ENCODE measurements around the gene CD99L2. TPM values are rescaled to one million over a fixed set of nuclear protein-coding genes. Genes with fewer than 3 reads are reported as not detected.
A peak's percentile ranks its signal among the peaks of the same experiment; 100 is the strongest.

The CD99L2 gene
- total and polyA plus RNA-seq, 4 donors = 9.7 to 39.8 (median 23.8) TPM

GRCh38 chrX:150842198-150842685 is 56.2 kb downstream of the CD99L2 start:
- H3K36me3 ChIP-seq (ENCODE audit: control insufficient read depth in 4 of 4, insufficient read depth in 3 of 4, low read depth in 1 of 4, low read length in 3 of 4) = no peaks in the 10 kb centered on the region
- H3K4me3 ChIP-seq (ENCODE audit: low read depth in 1 of 3, low read length in 3 of 3) = no peak overlapping the region
- WGBS = 61% methylated on average over 2 of the region's 2 CpGs
- no peaks in the 10 kb centered on the region for H3K27me3 ChIP-seq (ENCODE audit: control insufficient read depth in 4 of 4, insufficient read depth in 4 of 4, low read length in 3 of 4)
- peak overlapping the region; percentile 41 to 76 for H3K27ac ChIP-seq (ENCODE audit: low read depth in 1 of 2, low read length in 2 of 2)
- no peaks in the 10 kb centered on the region for H3K9me3 ChIP-seq (ENCODE audit: control insufficient read depth in 4 of 4, low read length in 3 of 4)
- DNase-seq (ENCODE audit: low spot score) = no peak
- no peak overlapping the region for H3K9ac ChIP-seq (ENCODE audit: low read depth in 1 of 2, low read length in 2 of 2)
- peaks cover 3 to 21% (median 13%) of the 10 kb centered on the region in 4 donors for H3K4me1 ChIP-seq (ENCODE audit: control insufficient read depth in 4 of 4, insufficient read depth in 4 of 4, low read length in 3 of 4)
- peak; percentile 38 for TF ChIP-seq NR2F2 (IDR thresholded peaks at IDR 0.05)
- no peak for TF ChIP-seq REST (IDR thresholded peaks at IDR 0.05)
- TF ChIP-seq JUND (IDR thresholded peaks at IDR 0.05) = no peak
- TF ChIP-seq, protein P1, sequence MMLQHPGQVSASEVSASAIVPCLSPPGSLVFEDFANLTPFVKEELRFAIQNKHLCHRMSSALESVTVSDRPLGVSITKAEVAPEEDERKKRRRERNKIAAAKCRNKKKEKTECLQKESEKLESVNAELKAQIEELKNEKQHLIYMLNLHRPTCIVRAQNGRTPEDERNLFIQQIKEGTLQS (IDR thresholded peaks at IDR 0.05) = no peak
- TF ChIP-seq TAF1 (conservative IDR thresholded peaks at IDR 0.05) = no peak
- TF ChIP-seq RXRA (IDR thresholded peaks at IDR 0.05) = peak in 1 of 2 donors; percentile 35
- no peak for TF ChIP-seq HNF4G (IDR thresholded peaks at IDR 0.05)
- peak; percentile 49 to 59 for TF ChIP-seq HNF4A (conservative IDR thresholded peaks at IDR 0.05)
- no peak for TF ChIP-seq EGR1 (IDR thresholded peaks at IDR 0.05; ENCODE audit: low read depth in 2 of 2)
- TF ChIP-seq, protein P2, sequence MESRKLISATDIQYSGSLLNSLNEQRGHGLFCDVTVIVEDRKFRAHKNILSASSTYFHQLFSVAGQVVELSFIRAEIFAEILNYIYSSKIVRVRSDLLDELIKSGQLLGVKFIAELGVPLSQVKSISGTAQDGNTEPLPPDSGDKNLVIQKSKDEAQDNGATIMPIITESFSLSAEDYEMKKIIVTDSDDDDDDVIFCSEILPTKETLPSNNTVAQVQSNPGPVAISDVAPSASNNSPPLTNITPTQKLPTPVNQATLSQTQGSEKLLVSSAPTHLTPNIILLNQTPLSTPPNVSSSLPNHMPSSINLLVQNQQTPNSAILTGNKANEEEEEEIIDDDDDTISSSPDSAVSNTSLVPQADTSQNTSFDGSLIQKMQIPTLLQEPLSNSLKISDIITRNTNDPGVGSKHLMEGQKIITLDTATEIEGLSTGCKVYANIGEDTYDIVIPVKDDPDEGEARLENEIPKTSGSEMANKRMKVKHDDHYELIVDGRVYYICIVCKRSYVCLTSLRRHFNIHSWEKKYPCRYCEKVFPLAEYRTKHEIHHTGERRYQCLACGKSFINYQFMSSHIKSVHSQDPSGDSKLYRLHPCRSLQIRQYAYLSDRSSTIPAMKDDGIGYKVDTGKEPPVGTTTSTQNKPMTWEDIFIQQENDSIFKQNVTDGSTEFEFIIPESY (IDR thresholded peaks at IDR 0.05) = no peak
- no peak for TF ChIP-seq FOXA2 (IDR thresholded peaks at IDR 0.05)

DNA sequence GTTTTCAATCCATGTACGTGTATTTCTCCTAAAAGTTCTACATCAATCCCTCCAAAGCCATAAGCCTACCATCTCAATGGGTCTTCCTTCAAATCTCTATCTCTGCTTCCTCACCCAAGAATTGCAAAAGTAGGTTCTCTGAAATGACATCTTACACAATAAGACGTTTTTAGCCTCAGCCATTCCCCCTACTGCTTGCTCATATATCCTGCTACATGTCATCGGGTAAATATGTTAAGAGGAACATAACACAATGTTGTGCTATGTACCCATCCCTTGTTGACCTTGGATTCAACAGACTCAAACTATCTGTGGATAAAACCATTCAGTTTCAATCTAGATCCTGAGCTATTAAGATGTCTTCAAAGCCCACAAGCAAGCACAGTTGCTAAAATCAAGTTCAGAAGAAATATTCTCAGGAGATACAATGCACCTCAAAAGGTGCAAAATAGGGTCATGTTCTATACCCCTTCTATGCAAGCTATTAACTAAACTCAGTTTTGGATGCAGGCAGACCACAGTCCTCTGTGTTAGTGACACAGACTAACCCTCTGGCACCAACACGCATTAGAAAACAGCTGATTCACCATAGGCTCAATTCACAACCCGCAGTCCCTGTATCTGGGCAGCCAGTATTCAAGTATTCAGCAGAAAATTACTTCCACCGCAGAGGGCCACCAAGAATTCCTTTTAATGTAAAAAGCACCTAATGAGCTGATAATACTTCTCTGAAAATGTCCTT is 56.8 kb downstream of the CD99L2 start:
- TF ChIP-seq YY1 (IDR thresholded peaks at IDR 0.05) (no peak), EGR1 (IDR thresholded peaks at IDR 0.05; ENCODE audit: low read depth in 2 of 2) (no peak), GABPA (IDR thresholded peaks at IDR 0.05 in 1 of 2, conservative IDR thresholded peaks at IDR 0.05 in 1 of 2) (no peak), TAF1 (conservative IDR thresholded peaks at IDR 0.05) (no peak), RAD21 (IDR thresholded peaks at IDR 0.05) (no peak), HNF4A (conservative IDR thresholded peaks at IDR 0.05) (no peak), FOXA1 (IDR thresholded peaks at IDR 0.05) (no peak), MAX (IDR thresholded peaks at IDR 0.05) (no peak), REST (IDR thresholded peaks at IDR 0.05) (no peak)
- TF ChIP-seq, protein P2 (IDR thresholded peaks at IDR 0.05) = no peak
- WGBS = 62% methylated on average over 6 of the region's 6 CpGs
- Histone ChIP-seq H3K36me3 (ENCODE audit: control insufficient read depth in 4 of 4, insufficient read depth in 3 of 4, low read depth in 1 of 4, low read length in 3 of 4) (no peaks in the 10 kb centered on the region), H3K9ac (ENCODE audit: low read depth in 1 of 2, low read length in 2 of 2) (no peak overlapping the region), H3K4me1 (ENCODE audit: control insufficient read depth in 4 of 4, insufficient read depth in 4 of 4, low read length in 3 of 4) (peaks cover 3 to 18% (median 13%) of the 10 kb centered on the region in 4 donors), H3K9me3 (ENCODE audit: control insufficient read depth in 4 of 4, low read length in 3 of 4) (no peaks in the 10 kb centered on the region), H3K27ac (ENCODE audit: low read depth in 1 of 2, low read length in 2 of 2) (peak overlapping the region; percentile 41 to 76), H3K4me3 (ENCODE audit: low read depth in 1 of 3, low read length in 3 of 3) (no peak overlapping the region), H3K27me3 (ENCODE audit: control insufficient read depth in 4 of 4, insufficient read depth in 4 of 4, low read length in 3 of 4) (no peaks in the 10 kb centered on the region)
- no peak for DNase-seq (ENCODE audit: low spot score)
